Endothelial cell (in vitro differentiated cells): Measurements from ENCODE around the gene WDR41. TPM values are rescaled to one million over a fixed set of nuclear protein-coding genes. Genes with fewer than 3 reads are reported as not detected.

ENCODE experiments used
- DNase-seq: peaks from one replicate; pipeline ENCODE4 v3.0.0; 2021; ENCODE audit warnings: low spot score
- H3K27ac Mint-ChIP-seq: one replicate; pipeline ENCODE4 v1.8.0; 2021; ENCODE audit warnings: mixed read lengths, inconsistent platforms; ENCODE audit not compliant: unreplicated experiment
- H3K27me3 Mint-ChIP-seq: one replicate; pipeline ENCODE4 v1.8.0; 2021; ENCODE audit warnings: mild to moderate bottlenecking, moderate library complexity, mixed read lengths, inconsistent platforms; ENCODE audit not compliant: unreplicated experiment
- H3K36me3 Mint-ChIP-seq: one replicate; pipeline ENCODE4 v1.8.0; 2021; ENCODE audit warnings: mild to moderate bottlenecking, low read depth, mixed read lengths, inconsistent platforms; ENCODE audit not compliant: unreplicated experiment
- H3K4me1 Mint-ChIP-seq: one replicate; pipeline ENCODE4 v1.8.0; 2021; ENCODE audit warnings: mild to moderate bottlenecking, mixed read lengths, inconsistent platforms; ENCODE audit not compliant: unreplicated experiment
- H3K4me3 Mint-ChIP-seq: one replicate; pipeline ENCODE4 v1.8.0; 2021; ENCODE audit warnings: mild to moderate bottlenecking, mixed read lengths, inconsistent platforms; ENCODE audit not compliant: unreplicated experiment
- H3K9me3 Mint-ChIP-seq: one replicate; pipeline ENCODE4 v1.8.0; 2021; ENCODE audit warnings: mixed read lengths, inconsistent platforms; ENCODE audit not compliant: unreplicated experiment
- total RNA-seq: library from RNA; stranded (reverse); fragmentation: NEBNext Ultra II Directional; extraction: Animal tissue kit (Norgen Biotek cat#: 25700); gene quantifications from one replicate; pipeline ENCODE4 v1.2.1, GENCODE V29; 2021; ENCODE audit not compliant: unreplicated experiment
- TF ChIP-seq, protein P1 (sequence below): fragments of 200-600 bp; sonication (generic); IDR thresholded peaks from one replicate; pipeline ENCODE4 v1.5.0; 2021; ENCODE audit warnings: antibody characterized with exemption; ENCODE audit not compliant: unreplicated experiment

Gene WDR41
- total RNA-seq, 1 donor from 2014 or later, result 47.4 TPM

DNA sequence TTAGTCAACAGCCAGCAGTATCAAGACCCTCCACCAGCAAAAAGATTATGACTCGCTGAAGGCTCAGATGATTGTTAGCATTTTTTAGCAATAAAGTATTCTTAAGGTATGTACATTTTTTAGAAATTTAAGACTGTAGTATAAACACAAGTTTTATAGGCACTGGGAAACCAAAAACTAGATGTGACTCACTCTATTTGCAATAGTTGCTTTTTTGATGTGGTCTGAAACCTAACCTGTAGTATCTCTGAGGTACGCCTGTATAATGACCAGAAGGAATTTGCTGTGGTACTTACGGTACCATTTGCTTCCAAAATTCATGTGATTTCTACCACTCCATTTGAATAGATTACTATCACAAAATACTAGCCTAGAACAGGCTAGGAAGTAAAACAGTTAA, 60.8 kb downstream of the WDR41 start:
- H3K4me3 Mint-ChIP-seq, result no peak overlapping the region
- H3K27ac Mint-ChIP-seq, result no peak overlapping the region
- H3K4me1 Mint-ChIP-seq, result no peaks in the 10 kb centered on the region
- no peaks in the 10 kb centered on the region for H3K9me3 Mint-ChIP-seq
- peaks cover 1% of the 10 kb centered on the region for H3K27me3 Mint-ChIP-seq
- TF ChIP-seq, protein P1, sequence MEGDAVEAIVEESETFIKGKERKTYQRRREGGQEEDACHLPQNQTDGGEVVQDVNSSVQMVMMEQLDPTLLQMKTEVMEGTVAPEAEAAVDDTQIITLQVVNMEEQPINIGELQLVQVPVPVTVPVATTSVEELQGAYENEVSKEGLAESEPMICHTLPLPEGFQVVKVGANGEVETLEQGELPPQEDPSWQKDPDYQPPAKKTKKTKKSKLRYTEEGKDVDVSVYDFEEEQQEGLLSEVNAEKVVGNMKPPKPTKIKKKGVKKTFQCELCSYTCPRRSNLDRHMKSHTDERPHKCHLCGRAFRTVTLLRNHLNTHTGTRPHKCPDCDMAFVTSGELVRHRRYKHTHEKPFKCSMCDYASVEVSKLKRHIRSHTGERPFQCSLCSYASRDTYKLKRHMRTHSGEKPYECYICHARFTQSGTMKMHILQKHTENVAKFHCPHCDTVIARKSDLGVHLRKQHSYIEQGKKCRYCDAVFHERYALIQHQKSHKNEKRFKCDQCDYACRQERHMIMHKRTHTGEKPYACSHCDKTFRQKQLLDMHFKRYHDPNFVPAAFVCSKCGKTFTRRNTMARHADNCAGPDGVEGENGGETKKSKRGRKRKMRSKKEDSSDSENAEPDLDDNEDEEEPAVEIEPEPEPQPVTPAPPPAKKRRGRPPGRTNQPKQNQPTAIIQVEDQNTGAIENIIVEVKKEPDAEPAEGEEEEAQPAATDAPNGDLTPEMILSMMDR, result no peak
- DNase-seq, result no peak
- peaks cover 6% of the 10 kb centered on the region for H3K36me3 Mint-ChIP-seq

DNA sequence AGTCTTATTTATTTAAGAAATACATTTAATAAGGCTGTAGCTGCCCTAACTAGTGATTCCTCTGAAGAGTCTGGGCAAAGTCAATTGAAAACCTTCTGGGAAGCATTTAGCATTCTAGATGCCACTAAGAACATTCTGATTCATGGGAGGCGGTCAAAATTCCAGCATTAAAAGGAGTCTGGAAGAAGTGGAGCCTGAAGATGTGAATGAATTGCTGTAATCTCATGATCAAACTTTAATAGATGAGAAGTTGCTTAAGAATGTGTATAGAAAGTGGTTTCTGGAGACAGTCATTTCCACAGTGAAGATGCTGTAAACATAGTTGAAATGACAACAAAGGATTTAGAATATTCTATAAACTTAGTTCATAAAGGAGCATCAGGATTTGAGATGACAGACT, 61.4 kb downstream of the WDR41 start:
- Mint-ChIP-seq H3K4me1 (no peaks in the 10 kb centered on the region), H3K36me3 (peaks cover 6% of the 10 kb centered on the region), H3K9me3 (no peaks in the 10 kb centered on the region), H3K27me3 (peaks cover 1% of the 10 kb centered on the region), H3K4me3 (no peak overlapping the region), H3K27ac (no peak overlapping the region)
- TF ChIP-seq, protein P1, result no peak
- DNase-seq, result no peak

DNA sequence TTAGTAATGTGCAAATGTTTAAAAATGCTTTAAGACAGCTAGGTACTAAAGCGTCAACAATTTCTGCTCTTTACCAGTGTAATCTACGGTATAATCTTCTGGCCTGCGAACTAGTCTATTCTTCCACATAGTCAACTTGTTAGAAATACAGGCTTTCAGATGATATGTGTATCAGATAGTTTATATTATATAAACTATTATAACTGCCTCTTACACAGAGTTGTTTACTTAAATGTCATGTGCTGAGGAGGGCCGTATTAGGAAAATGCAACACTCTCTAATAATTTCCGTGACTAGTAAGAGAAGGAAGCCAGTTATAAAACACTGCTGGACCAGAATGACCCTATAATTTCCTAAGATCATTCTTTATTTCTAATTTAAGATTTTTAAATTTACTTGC, 63.6 kb downstream of the WDR41 start:
- no peak for DNase-seq
- H3K36me3 Mint-ChIP-seq, result no peaks in the 10 kb centered on the region
- no peak overlapping the region for H3K4me3 Mint-ChIP-seq
- H3K27me3 Mint-ChIP-seq, result peaks cover 1% of the 10 kb centered on the region
- TF ChIP-seq, protein P1, result no peak
- no peaks in the 10 kb centered on the region for H3K9me3 Mint-ChIP-seq
- no peaks in the 10 kb centered on the region for H3K4me1 Mint-ChIP-seq
- no peak overlapping the region for H3K27ac Mint-ChIP-seq

DNA sequence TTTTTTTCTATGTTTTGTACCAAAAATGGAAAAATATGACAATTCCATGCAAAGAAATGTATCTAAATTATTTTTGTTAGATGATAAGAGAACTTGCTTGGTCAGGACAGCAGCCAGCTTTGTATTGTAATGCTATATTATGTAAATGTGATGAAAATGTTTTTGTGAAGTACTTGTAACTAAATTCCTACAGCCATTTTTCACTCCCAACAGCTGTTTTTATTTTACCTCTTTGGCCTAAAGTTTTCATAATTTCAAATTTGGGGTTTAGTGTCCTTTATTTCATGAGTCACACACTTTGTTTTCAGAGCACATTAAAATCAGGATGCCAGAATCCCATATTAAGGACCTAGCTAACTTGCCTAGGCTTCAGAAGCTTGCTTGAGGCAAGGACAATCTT, 64.1 kb downstream of the WDR41 start:
- DNase-seq, result no peak
- H3K27me3 Mint-ChIP-seq, result peaks cover 1% of the 10 kb centered on the region
- H3K27ac Mint-ChIP-seq, result no peak overlapping the region
- TF ChIP-seq, protein P1, result no peak
- no peak overlapping the region for H3K4me3 Mint-ChIP-seq
- no peaks in the 10 kb centered on the region for H3K9me3 Mint-ChIP-seq
- H3K4me1 Mint-ChIP-seq, result no peaks in the 10 kb centered on the region
- H3K36me3 Mint-ChIP-seq, result no peaks in the 10 kb centered on the region

DNA sequence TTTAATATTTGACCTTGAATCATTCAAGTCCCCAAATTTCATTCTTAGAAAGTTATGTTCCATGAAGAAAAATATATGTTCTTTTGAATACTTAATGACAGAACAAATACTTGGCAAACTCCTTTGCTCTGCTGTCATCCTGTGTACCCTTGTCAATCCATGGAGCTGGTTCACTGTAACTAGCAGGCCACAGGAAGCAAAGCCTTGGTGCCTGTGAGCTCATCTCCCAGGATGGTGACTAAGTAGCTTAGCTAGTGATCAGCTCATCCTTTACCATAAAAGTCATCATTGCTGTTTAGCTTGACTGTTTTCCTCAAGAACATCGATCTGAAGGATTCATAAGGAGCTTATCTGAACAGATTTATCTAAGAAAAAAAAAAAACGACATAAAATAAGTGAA, 65.4 kb downstream of the WDR41 start:
- Mint-ChIP-seq H3K36me3 (peaks cover 4% of the 10 kb centered on the region), H3K4me3 (no peak overlapping the region), H3K27me3 (peaks cover 3% of the 10 kb centered on the region), H3K27ac (no peak overlapping the region), H3K9me3 (no peaks in the 10 kb centered on the region), H3K4me1 (no peaks in the 10 kb centered on the region)
- no peak for DNase-seq
- TF ChIP-seq, protein P1, result no peak
